Astrocyte of the hippocampus (primary cell): ENCODE data around the gene ECI1.
"Not testable (repeated sequence)": the region's sequence is repeated elsewhere in the genome, so short reads cannot be mapped to it uniquely, and the experiment has no call there.

Source experiments
- DNase-seq: peaks from one replicate; pipeline ENCODE4 v3.0.0; 2011; ENCODE audit warnings: low read depth, low spot score

ECI1 gene

DNA sequence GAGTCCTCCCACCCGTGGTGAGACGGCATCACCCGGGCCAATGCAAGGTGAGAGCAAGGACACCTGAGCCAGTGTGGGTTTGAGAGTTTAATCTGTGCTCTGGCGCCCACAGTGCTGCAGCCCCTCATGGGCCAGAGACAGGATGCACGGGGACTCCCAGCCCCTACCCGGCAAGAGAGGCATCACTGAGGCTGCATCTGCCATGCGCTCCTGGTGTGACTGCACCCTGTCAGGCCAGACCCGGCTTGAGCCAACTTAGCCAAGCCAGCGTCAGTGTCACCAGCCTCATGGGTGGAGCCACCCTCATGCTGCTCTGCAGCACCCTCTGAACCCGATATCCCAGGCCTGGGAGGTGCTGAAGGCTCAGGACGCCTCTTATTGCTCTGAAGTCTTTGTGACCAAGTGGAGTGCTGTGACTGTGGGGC lies 39.5 kb downstream of the ECI1 start:
- DNase-seq, result no peak

DNA sequence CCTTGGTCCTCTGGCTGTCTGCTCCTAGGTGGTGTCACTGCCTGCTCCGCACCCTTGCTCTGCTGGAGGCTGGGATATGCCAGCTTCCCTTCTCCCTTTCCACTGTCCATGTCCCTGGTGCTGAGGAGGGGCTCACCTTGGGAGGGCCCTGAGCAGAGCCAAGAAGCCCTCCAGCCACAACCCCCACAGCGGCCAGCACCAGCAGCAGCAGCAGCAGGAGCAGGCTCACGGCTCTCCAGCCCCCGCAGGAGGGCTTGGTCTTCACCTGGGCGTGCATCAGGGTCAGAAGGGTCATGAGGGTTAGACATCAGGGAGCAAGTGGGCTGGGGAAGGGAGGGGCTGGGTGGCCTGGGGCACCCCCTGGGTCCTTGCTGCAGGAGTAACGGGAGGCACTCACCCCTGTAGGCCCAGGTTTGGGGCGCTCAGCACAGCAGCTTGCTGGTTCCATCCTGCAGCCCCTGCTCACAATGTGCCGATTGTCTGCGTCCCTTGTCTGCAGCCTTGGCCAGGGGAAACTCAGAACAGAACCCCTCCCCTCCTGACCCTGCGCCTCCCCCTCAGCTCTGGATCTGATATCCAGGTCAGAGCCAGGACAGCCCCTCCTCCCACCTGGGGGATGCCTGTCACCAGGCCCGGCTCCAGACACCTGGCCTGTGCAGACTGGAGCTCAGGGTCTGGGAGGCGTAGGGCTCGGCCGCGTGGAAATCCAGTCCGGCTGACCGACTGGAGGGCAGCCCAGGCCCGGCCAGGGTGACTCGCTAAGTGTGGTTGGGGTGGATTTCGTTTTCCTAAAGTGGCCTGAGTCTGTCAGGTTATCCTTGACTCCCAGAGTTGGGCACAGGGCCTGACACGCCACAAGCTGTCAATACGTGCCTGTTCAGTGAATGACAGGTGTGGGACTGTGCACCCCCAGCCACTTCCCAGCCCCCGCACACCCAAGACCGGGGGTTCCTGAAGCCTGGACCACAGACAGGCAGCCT lies 40.7 kb downstream of the ECI1 start, which contains the start of gene BRICD5:
TSS of gene BRICD5 (minus strand) at position 478 of the 980 bp plus-strand sequence. CDS start at position 448, 30 bp downstream.
- no peak for DNase-seq

DNA sequence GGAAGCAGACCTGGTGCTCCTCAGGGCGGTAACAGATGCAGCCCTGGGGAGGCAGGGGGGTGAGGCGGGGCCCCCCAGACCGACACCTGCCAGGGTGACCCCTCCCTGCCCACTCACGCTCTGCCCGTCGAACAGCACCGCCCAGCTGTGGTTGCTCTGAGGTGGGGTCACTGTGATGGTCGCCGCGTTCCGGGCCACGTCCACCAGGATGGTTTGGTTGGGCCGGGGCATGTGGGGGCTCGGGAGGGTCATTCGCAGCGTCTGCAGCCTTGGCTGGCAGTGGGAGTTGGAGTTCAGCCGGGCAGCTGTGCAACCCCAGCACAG lies 41.4 kb downstream of the ECI1 start:
- no peak for DNase-seq

DNA sequence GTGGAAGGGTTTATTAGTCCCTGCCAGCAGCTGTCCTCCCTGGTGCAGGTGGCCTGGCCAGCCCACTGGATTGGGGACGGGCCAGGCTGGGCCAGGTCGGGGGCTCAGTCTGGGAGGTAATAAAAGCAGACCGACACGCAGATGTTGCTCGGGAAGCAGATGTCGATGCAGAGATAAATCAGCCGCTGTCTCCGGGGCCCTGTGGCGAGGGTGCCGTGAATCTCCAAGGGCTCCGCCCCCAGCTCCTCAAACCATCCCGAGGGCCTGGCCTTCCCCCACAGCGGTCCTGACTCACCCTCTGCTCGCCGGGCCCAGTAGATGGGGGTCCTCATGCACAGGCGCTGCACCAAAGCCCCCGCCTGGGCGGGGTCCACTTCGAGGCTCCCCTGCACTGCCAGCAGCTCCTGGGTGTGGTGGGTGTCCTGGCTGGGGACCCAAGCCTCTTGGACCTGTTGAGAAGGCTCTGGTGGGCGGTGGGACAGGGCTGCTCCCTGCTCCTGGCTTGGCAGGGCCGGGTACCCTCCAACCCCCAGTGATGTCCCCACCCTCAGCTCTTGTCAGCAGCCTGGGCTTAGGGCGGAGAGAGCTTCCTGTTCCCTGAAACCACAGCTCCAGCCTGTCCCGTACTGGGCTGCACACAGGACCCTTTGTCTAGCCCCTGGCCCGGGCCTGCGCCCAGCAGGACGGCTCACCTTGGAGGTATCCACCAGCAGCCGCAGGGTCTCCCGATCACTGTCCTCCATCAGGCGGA lies 42.0 kb downstream of the ECI1 start:
- no peak for DNase-seq

DNA sequence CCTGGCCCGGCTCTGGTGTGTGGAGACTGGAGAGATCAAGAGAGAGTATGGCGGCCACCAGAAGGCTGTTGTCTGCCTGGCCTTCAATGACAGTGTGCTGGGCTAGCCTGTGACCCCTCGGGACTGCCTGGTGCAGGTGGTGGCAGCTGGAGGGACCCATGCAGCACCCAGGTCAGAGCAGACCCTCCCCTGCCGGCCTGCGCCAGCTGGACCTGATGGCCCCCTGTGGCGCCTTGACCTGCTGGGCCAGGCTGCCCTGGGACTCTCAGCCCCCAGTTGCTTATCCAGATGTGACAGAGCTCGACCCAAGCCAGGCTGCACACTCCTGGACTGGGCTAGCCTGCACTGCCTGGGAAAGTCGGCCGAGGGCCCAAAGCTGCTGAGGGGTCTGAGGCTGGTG lies 42.6 kb downstream of the ECI1 start:
- no peak for DNase-seq

DNA sequence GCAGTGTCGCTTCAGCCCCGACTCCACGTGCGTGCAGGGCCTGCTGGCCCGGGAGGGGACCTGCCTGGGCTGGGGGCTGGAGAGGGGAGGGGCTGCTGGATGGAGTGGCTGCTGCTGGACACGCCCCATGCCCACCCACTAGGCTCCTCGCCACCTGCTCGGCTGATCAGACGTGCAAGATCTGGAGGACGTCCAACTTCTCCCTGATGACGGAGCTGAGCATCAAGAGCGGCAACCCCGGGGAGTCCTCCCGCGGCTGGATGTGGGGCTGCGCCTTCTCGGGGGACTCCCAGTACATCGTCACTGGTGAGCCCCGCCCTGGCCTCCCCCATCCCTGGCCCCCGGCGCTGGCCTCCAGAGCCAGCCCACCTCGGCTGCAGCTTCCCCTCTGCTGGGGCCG lies 43.1 kb downstream of the ECI1 start:
- DNase-seq, result no peak

DNA sequence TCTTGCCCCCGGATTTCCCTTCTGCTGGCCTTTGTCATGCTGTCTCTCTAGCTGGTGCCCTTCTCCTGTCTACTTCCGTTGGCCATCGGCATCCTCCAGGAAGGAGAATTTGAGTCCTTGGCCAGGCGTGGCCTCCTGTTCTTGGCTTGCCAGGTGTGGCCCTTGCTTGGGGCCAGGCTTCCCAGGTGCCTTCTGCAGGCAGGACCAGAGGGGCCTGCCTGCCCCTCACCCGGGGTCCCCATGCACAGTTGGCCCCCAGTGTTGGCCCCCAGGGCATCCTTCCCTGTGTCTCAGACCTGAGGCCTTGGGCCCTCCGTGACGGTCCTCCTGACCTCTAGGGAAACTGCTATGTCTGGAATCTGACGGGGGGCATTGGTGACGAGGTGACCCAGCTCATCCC lies 43.5 kb downstream of the ECI1 start:
- no peak for DNase-seq

DNA sequence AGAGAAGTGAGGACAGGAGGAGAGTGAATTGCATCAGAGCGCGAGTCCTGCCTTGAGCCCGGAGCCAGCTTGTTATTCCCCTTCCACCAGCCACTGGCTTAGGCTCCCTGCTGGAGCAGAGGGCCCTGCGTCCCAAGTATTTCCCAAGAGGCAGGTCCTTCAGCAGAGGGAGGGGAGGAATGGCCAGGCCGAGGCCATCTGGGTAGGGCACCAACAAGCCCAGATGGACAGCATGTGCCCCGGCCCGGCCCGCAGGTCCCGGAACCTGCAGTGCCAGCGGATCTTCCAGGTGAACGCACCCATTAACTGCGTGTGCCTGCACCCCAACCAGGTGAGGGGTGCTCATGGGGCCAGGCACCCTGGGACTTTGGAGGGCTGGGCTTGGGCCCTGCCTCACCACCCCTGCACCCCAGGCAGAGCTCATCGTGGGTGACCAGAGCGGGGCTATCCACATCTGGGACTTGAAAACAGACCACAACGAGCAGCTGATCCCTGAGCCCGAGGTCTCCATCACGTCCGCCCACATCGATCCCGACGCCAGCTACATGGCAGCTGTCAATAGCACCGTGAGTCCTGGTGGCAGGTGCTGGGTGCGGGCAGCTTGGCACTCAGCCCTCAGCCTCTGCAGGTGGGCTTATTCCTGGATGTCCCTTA lies 44.5 kb downstream of the ECI1 start:
- DNase-seq, result no peak

DNA sequence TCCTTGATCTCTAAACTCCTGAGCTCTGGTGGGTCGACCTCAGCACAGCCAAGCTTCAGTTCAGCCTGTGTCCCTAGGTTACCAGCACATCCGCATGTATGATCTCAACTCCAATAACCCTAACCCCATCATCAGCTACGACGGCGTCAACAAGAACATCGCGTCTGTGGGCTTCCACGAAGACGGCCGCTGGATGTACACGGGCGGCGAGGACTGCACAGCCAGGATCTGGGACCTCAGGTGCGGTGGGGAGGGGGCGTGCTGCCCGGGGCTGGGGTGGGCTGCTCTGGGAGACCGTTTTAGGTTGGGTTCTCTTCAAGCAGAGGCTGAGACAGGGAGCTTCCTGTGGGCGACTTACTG lies 45.0 kb downstream of the ECI1 start:
- DNase-seq, result no peak

DNA sequence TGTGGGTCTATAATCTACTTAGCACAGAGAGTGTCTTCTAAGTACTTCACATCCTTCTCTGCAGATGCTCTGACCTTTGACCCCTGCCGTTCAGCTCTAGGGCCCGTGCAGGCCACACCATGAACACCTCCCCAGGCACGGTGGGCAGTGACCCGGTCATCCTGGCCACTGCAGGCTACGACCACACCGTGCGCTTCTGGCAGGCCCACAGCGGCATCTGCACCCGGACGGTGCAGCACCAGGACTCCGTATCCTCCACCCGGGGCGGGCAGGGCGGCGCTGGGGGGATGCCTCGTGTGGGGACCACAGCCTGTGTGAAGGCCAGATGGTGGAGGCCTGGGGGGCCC lies 45.4 kb downstream of the ECI1 start:
- DNase-seq, result no peak

DNA sequence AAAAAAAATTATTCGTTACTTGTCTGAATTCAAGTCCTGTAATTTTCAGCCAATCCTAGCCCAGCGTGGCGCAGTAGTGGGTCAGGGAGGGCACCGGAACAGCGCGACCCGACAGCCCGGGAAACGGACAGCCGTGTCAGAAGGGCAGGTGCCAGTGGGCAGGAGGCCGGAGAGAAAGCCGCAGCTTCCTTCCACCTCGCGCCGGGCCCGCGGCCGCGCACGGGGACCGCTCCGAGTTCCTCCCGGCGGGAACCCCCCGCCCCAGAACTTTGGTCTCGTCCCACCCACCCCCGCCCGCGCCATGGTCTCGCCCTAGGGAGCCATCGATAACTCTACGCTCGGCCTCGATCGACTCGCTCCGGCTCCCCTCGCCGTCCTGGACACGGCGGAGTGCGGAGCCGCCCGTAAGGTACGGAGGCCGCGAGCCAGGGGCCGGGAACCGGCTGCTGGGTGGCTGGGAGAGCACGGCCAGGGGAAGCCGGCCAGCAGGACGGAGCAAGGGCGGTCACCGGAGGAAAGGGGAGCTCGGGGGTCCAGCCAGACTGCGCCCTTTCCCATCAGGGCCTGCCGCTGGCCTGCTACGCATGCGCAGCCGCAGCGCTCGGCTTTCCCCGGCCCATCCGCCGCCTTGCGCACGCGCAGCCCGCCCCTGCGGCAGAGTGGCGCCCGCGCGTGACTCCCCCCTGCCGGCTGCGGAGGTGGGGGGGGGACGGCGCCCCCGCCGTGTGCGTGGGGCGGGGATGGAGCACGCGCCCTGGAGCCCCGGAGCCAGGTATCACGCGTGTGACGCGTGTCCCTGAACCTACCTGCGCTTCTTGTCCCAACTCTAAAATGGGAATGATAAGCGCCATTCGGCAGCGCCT lies 46.1 kb downstream of the ECI1 start, which contains the start of gene MLST8:
TSS of gene MLST8 (plus strand) at position 351 of the 863 bp plus-strand sequence. CDS start 632 bp downstream, outside the sequence.
- DNase-seq, result peak; percentile 95

DNA sequence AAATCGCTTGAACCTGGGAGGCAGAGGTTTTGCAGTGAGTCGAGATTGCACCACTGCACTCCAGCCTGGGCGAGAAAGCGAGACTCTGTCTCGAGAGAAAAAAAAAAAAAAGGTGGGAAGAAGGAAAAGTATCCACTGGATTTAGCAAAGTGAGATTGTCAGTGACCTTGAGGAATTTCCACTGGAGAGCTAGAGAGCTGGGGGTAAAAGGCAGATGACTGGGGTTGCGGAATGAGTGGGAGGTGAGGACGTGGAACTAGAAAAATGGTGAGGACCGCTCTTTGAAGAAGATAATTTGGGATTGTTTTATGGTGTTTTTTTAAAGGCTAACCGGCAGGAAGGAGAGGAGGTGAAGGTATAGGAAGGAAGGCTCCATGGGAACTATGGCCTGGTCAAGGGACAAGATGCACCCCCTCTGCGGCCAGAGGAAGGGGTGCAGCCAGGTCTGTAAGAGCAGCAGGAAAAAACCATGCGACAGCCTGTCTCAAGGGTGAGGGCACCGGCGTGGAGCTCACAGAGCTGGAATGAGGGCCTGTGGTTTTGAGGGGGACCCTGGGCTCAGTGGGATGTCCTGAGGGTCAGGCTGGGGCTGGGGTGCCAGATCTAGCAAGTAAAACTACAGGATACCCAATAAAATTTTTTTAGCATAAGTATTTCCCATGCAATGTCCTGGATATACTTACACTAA lies 46.8 kb downstream of the ECI1 start:
- DNase-seq, result no peak

DNA sequence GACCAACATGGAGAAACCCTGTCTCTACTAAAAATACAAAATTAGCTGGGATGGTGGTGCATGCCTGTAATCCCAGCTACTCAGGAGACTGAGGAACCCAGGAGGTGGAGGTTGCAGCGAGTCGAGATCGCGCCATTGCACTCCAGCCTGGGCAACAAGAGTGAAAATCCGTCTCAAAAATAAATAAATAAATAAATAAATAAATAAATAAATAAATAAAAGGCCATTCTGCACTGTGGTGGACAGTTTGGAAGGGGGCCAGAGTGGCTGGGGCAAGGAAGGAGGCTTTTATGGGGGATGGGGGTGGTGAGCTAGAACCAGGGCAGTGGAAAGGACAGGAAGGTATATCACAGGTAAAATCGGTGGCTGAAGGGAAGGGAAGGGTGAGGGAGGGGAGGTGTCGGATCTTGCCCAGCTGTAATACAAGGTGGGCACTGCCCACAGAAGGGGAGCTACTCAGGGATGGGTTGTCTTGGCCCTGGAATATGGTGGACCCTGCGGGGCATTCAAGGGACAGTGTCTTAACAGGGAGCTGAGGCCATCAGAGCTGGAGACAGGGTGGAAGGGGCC lies 48.2 kb downstream of the ECI1 start:
- not testable (repeated sequence) for DNase-seq

DNA sequence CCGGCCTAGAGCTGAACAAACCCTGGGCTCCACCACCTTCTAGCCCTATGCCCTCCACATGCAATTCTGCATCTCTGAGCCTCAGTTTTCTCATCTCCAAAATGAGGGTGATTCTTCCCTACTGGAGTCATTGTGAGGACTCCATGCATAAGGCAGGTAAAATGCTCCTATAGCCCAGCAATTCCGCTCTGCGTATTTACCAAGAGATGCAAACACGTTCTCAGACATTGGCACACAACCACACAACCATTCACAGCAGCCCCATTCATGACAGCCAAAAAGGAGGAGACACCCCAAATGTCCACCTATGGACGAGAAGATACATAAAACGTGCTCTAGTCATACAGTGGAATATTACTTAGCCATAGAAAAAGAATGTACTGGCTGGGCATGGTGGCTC lies 51.1 kb downstream of the ECI1 start:
- no peak for DNase-seq

DNA sequence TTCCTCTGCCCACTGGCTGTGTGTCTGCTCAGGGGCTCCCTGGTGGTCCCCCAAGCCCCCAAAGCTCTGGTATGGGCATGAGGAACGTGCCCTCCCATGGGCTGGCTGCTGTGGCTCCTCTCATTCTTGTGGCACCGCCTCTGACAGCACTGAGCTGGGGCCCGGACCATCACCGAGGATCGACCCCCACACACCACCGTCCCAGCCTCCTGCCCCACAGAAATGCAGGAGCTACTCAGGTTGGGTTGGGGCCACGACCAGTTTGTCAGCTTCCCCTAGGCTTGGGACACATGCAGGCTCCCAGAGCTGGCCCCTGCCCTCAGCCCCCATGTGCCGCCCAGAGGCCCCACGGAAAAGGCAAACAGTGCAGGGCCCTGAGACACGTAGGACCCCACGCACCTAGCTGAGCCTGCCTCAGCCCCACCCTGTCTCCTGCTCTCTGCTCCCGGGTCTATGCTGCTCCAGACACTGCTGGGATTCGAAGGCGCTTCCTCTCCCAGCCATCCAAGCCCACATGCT lies 51.7 kb downstream of the ECI1 start:
- DNase-seq, result no peak

DNA sequence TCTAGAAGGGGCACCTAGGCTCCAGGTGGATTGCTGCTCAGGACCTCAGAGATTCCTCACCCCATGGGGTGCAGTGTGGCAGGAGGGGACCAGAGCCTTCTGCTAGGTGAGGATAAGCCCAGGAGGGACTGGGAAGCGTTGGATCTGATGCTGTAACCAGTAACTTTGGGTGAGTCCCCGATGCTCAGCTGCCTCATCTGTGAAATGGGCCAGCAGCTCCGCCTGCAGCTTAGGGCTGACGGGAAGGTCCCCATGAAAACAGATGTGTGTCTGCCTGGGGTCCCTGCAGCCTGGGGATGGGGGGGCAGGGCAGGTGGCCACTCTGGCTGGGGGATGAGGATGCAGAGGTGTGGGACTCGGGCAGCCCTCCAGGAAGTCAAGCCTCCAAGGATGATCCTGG lies 52.3 kb downstream of the ECI1 start:
- DNase-seq, result no peak

DNA sequence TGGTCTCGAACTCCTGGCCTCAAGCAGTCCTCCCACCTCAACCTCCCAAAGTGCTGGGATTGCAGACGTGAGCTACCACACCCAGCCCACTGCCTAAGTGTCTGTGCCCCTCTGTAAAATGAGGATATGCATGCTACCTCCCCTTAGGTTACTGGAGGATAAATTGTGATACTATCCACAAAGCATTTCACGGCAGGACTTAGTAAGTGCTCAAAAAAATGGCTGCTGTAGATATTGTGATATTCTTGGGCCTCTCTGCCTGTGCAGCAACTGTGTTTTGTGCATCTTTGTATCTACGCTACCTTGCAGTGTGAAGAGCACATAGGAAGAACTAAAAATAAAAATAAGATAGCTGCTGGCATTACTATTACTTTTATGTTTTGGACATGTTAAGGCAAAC lies 53.1 kb downstream of the ECI1 start:
- DNase-seq, result no peak

DNA sequence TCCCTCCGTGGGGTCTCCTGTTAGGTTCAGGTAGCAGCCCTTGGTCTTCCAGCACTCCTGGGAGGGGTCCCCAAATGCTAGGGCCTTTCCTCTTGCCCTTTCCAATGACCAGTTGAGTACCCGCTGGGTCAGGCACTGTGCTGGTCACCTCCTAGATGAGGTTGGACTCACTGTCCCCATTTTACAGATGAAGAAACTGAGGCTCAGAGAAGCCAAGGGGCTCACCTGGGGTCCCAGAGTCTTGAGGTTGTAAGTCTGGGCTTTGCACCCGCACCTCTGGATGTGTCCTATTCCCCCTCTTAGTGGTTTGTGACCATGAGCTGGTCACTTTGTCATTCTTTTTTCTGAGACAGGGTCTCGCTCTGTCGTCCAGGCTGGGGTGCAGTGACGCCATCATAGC lies 53.6 kb downstream of the ECI1 start:
- DNase-seq, result no peak

DNA sequence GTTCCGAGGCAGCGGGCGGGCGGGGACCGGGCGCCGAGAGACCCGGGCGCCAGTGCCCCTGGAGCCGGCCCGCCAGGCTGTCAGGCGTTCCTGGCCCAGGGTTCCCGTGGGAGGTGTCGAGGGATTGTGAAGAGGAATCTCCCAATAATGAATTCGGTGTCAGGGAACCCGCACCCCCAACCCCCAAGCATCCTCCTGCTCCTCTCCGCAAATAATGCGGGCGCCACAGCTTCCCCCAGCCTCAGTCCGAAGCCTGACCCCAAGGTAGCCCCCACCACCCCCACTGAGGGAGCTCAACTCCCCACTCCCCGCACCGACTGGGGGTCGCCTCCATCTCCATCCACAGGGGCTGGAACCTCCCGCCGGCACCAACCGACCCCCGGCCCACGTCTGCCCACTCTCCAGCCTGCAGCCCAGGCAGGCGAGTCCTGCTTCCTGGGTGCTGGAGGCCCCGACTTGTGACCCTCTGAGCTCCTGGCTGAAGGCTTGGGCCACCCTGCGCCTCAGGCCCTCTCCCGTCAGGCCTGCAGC lies 54.3 kb downstream of the ECI1 start:
- no peak for DNase-seq
